ENCODE measurements around the gene LONP2.

DNA sequence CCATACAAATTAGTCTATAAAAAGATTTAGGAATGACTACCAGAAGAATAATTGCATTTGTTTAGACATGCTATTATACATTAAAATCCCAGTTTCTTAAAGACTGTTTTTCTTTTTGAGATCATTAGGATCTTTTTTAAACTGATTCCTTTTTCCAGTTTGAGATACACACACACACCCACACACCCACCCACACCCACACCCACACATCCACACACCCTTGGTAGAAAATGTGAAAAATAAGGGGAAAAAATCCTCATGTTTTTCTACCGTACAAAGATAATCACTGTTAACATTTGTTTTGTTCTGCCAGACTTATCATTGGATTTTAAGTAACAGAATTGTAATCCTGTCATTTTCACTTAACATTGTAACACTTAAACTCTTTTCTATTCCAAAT lies 30.4 kb downstream of the LONP2 start:
- TF ChIP-seq FOXM1 (IDR thresholded peaks at IDR 0.05; ENCODE audit: low read depth) = no peak
- TF ChIP-seq FOXM1 (CRISPR knock-in tag; IDR thresholded peaks at IDR 0.05; ENCODE audit: low read depth) = no peak
- TF ChIP-seq SRSF1 (IDR thresholded peaks at IDR 0.05; ENCODE audit: low read depth, low read length) = no peak
- TF ChIP-seq, protein P1, sequence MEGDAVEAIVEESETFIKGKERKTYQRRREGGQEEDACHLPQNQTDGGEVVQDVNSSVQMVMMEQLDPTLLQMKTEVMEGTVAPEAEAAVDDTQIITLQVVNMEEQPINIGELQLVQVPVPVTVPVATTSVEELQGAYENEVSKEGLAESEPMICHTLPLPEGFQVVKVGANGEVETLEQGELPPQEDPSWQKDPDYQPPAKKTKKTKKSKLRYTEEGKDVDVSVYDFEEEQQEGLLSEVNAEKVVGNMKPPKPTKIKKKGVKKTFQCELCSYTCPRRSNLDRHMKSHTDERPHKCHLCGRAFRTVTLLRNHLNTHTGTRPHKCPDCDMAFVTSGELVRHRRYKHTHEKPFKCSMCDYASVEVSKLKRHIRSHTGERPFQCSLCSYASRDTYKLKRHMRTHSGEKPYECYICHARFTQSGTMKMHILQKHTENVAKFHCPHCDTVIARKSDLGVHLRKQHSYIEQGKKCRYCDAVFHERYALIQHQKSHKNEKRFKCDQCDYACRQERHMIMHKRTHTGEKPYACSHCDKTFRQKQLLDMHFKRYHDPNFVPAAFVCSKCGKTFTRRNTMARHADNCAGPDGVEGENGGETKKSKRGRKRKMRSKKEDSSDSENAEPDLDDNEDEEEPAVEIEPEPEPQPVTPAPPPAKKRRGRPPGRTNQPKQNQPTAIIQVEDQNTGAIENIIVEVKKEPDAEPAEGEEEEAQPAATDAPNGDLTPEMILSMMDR (IDR thresholded peaks at IDR 0.05 in 2 of 3, conservative IDR thresholded peaks at IDR 0.05 in 1 of 3; ENCODE audit: insufficient read depth in 2 of 3, low read depth in 1 of 3, low read length in 3 of 3) = no peak
- no peak for TF ChIP-seq HCFC1 (IDR thresholded peaks at IDR 0.05; ENCODE audit: low read depth, low read length)
- no peak for TF ChIP-seq TBL1XR1 (IDR thresholded peaks at IDR 0.05; ENCODE audit: low read length in 2 of 2)
- TF ChIP-seq TRIM28 (IDR thresholded peaks at IDR 0.05) = no peak
- no peak for TF ChIP-seq SMC3 (conservative IDR thresholded peaks at IDR 0.05; ENCODE audit: insufficient read depth, low read depth, low read length)
